NB4 (cell line): ENCODE results near the gene RTN4RL2.

Experiments used
- MYC ChIP-seq: IDR thresholded peaks from 2 replicates; pipeline ENCODE4 v1.6.1; 2011; ENCODE audit warnings: low read depth, low read length
- TF ChIP-seq, protein P1 (sequence below): IDR thresholded peaks from one replicate; pipeline ENCODE4 v1.5.1; 2012; ENCODE audit warnings: low read depth, low read length

DNA sequence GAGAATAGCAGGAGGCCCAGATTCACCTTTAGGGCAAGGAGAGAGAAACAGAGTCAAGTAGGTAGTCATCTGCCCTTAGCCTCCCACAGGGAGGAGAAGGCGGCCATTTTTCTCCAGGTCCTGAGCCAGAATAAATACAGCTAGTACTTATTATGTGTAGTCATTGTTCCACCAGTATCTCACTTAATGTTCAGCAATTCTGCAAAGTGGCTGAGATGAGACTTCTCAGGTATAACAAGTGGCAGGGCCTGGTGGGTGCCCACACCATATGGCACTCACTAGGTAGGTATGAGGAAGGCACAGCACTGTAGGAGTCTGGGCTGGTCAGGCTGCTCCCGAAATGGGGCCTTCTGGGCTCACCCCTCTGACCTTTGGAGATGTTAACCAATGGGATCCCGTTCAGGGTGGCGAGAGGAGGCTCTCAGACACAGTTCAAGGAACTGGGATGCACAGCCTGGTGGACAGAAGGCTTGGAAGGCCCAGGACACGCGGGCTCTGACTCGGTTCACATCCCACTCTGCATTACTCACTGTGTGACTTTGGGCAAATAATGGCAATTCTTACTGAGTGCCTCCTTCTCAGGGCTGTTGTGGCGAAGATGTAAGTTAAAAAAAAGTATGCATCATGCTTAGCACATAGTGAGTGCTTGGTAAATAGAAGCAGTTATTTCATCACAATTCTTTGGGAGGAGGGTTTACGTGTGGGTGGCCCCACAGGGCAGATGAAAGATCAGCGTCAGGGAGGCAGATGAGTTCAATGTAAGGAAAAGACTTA lies 25.1 kb downstream of the RTN4RL2 start:
- TF ChIP-seq MYC = no peak
- TF ChIP-seq, protein P1, sequence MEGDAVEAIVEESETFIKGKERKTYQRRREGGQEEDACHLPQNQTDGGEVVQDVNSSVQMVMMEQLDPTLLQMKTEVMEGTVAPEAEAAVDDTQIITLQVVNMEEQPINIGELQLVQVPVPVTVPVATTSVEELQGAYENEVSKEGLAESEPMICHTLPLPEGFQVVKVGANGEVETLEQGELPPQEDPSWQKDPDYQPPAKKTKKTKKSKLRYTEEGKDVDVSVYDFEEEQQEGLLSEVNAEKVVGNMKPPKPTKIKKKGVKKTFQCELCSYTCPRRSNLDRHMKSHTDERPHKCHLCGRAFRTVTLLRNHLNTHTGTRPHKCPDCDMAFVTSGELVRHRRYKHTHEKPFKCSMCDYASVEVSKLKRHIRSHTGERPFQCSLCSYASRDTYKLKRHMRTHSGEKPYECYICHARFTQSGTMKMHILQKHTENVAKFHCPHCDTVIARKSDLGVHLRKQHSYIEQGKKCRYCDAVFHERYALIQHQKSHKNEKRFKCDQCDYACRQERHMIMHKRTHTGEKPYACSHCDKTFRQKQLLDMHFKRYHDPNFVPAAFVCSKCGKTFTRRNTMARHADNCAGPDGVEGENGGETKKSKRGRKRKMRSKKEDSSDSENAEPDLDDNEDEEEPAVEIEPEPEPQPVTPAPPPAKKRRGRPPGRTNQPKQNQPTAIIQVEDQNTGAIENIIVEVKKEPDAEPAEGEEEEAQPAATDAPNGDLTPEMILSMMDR = no peak
